ENCODE results near the gene PRLH.

GRCh38 chr2:237551071-237551574 is 15.3 kb upstream of the PRLH start:
- TF ChIP-seq POLR2AphosphoS5 (IDR thresholded peaks at IDR 0.05; ENCODE audit: borderline replicate concordance, low read depth, low read length) (no peak), EZH2 (IDR thresholded peaks at IDR 0.05) (no peak), FOXP2 (optimal IDR thresholded peaks at IDR 0.05; ENCODE audit: control extremely low read depth, extremely low read length, insufficient read depth) (no peak)
